OCI-LY7 (cell line): ENCODE measurements around the gene RASGRP1. TPM values are rescaled to one million over a fixed set of nuclear protein-coding genes. Genes with fewer than 3 reads are reported as not detected.

Experiments used
- BruUV-seq: library from RNA; stranded (reverse); fragments of 400-500 nt; replicated peaks from 2 replicates; lab custom pipeline; 2021; lab: Mats Ljungman, UMichigan
- CTCF ChIA-PET: fragments of 300-600 bp; sonication (Branson Sonifier 250); formaldehyde crosslinking; loops from one replicate; lab custom pipeline; 2022; ENCODE audit warnings: antibody characterized with exemption; ENCODE audit not compliant: unreplicated experiment; lab: Charles Lee
- POLR2A ChIA-PET: fragments of 300-600 bp; sonication (Branson Sonifier 250); formaldehyde crosslinking; loops from one replicate; lab custom pipeline; 2022; ENCODE audit warnings: antibody characterized with exemption; lab: Charles Lee
- DNase-seq: peaks from one replicate; pipeline ENCODE4 v3.0.0-alpha.2; 2015; ENCODE audit warnings: low spot score
- H2AFZ ChIP-seq: fragments of 200-600 bp; sonication (generic), shearing (Covaris generic); 2 replicates; pipeline ENCODE4 v1.6.1; 2014; ENCODE audit warnings: mild to moderate bottlenecking, antibody characterized with exemption, low read length, moderate library complexity
- H3K27ac ChIP-seq: fragments of 200-600 bp; sonication (generic); 2 replicates; pipeline ENCODE4 v1.5.1; 2014; ENCODE audit warnings: mixed run types, low read depth, mild to moderate bottlenecking, moderate library complexity, low read length, inconsistent platforms; ENCODE audit not compliant: poor library complexity, severe bottlenecking
- H3K36me3 ChIP-seq: fragments of 200-600 bp; sonication (generic); 2 replicates; pipeline ENCODE4 v1.6.1; 2014; ENCODE audit warnings: mild to moderate bottlenecking, antibody characterized with exemption, low read length, moderate library complexity, mixed read lengths; ENCODE audit not compliant: insufficient read depth
- H3K4me1 ChIP-seq: fragments of 200-600 bp; sonication (generic); 2 replicates; pipeline ENCODE4 v1.5.1; 2014; ENCODE audit warnings: mild to moderate bottlenecking, low read length; ENCODE audit not compliant: insufficient read depth, poor library complexity, severe bottlenecking
- H3K4me2 ChIP-seq: fragments of 200-600 bp; sonication (generic); 2 replicates; pipeline ENCODE4 v1.6.1; 2014; ENCODE audit warnings: mild to moderate bottlenecking, low read length
- H3K4me3 ChIP-seq: fragments of 200-600 bp; sonication (generic); 2 replicates; pipeline ENCODE4 v1.5.1; 2014; ENCODE audit warnings: mild to moderate bottlenecking, low read depth, low read length; ENCODE audit not compliant: poor library complexity, severe bottlenecking
- H3K79me2 ChIP-seq: fragments of 200-600 bp; sonication (generic); 2 replicates; pipeline ENCODE4 v1.6.1; 2016; ENCODE audit warnings: low read depth, mild to moderate bottlenecking, low read length, moderate library complexity, mixed read lengths; ENCODE audit not compliant: insufficient read depth
- H3K9me2 ChIP-seq: fragments of 200-600 bp; sonication (generic); 2 replicates; pipeline ENCODE4 v1.6.1; 2016; ENCODE audit warnings: mild to moderate bottlenecking, low read length, mixed read lengths; ENCODE audit not compliant: insufficient read depth
- H3K9me3 ChIP-seq: fragments of 200-600 bp; sonication (generic); 2 replicates; pipeline ENCODE4 v1.6.1; 2014; ENCODE audit warnings: mild to moderate bottlenecking, mixed run types, low read length, mixed read lengths
- H4K20me1 ChIP-seq: fragments of 200-600 bp; sonication (generic); 2 replicates; pipeline ENCODE4 v1.6.1; 2014; ENCODE audit warnings: mild to moderate bottlenecking, antibody characterized with exemption, low read length, moderate library complexity, mixed read lengths; ENCODE audit not compliant: insufficient read depth
- EZH2phosphoT487 ChIP-seq: fragments of 200-600 bp; sonication (generic); IDR thresholded peaks from 2 replicates; pipeline ENCODE4 v1.6.1; 2018; ENCODE audit warnings: low read depth, borderline replicate concordance, mild to moderate bottlenecking, mixed run types, antibody characterized with exemption, low read length, moderate library complexity, mixed read lengths
- intact Hi-C: fragments of 100-400 bp; cut with micrococcal nuclease; formaldehyde crosslinking; loops from one replicate; pipeline ENCODE4 v1.10.0; 2022; ENCODE audit not compliant: unreplicated experiment
- total RNA-seq, 2 experiments: library from RNA; depleted of rRNA in 1 of 2; stranded (reverse); fragments of >200 nt in 1 of 2; shearing (Covaris generic) in 1 of 2; gene quantifications; 2 replicates each; pipeline ENCODE4 v1.2.3, GENCODE V29; 2014 to 2022
- TF ChIP-seq, protein P1 (sequence below): fragments of 200-600 bp; sonication (generic); conservative IDR thresholded peaks from 2 replicates; pipeline ENCODE4 v1.5.1; 2014; ENCODE audit warnings: mild to moderate bottlenecking, antibody characterized with exemption, low read length, moderate library complexity, mixed read lengths

RASGRP1 gene
- total RNA-seq, 2 experiments from 2014 or later, result 6.1 to 17.2 TPM

DNA sequence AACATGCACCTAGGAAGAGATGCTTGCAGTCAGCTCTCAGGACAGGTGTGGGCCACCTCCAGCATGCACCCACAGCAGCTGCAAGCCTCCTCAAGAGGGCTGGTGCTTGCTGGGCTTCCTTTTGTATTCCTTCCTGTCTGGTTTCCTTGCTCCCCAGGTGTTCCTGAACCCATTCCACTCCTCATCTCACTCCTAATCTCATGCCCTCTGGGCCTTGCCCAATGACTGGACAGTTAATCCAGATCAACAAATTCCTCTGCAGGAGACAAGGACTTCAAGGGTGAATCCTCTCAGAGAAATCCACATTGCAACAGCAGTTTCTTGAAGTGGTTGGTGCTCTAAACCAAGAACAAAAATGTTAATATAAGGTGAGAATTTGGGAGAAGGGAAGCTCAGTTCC is 30.7 kb downstream of the RASGRP1 start:
- no peaks in the 10 kb centered on the region for H3K36me3 ChIP-seq
- TF ChIP-seq, protein P1, sequence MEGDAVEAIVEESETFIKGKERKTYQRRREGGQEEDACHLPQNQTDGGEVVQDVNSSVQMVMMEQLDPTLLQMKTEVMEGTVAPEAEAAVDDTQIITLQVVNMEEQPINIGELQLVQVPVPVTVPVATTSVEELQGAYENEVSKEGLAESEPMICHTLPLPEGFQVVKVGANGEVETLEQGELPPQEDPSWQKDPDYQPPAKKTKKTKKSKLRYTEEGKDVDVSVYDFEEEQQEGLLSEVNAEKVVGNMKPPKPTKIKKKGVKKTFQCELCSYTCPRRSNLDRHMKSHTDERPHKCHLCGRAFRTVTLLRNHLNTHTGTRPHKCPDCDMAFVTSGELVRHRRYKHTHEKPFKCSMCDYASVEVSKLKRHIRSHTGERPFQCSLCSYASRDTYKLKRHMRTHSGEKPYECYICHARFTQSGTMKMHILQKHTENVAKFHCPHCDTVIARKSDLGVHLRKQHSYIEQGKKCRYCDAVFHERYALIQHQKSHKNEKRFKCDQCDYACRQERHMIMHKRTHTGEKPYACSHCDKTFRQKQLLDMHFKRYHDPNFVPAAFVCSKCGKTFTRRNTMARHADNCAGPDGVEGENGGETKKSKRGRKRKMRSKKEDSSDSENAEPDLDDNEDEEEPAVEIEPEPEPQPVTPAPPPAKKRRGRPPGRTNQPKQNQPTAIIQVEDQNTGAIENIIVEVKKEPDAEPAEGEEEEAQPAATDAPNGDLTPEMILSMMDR, result no peak
- TF ChIP-seq EZH2phosphoT487, result no peak
- no peak overlapping the region for H3K27ac ChIP-seq
- no peaks in the 10 kb centered on the region for H3K9me3 ChIP-seq
- ChIA-PET CTCF (no interaction called here), POLR2A (interaction anchor here (0.6 to 1.4 kb wide), 2 partner anchors 29 to 816 kb away, joined by 3 read pairs; no protein-coding TSS in a partner anchor)
- H2AFZ ChIP-seq, result no peak overlapping the region
- DNase-seq, result no peak
- H3K9me2 ChIP-seq, result no peaks in the 10 kb centered on the region
- H3K4me3 ChIP-seq, result no peak overlapping the region
- intact Hi-C loops, result no loop called here
- H4K20me1 ChIP-seq, result no peaks in the 10 kb centered on the region
- H3K4me2 ChIP-seq, result no peak overlapping the region
- no TSS peak for BruUV-seq
- no peaks in the 10 kb centered on the region for H3K4me1 ChIP-seq
- H3K79me2 ChIP-seq, result no peaks in the 10 kb centered on the region

DNA sequence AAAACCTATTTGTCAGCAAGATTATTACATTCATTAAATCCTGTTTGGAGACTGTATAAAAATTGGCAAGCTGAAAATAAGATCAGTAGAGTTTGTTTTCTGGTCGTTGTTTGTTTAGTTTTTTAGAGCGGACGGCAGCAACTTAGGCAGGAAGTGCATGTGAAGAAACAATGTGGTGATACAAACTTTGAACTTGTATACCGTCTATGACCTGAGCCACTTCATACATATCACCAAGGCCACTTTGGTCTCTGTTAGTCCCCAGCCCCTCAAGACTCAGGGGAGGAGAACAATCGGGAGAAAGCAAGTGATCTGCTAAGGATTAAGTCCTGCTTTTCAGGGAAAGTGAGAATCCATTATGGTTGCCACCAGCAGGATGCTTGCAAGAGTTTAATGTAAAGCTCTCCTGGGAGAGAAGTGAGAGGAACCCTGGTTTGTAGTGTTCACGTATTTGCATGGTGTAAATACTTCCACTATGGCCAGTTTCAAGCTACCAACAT is 31.1 kb downstream of the RASGRP1 start:
- BruUV-seq, result no TSS peak
- Histone ChIP-seq H3K27ac (no peak overlapping the region), H3K4me2 (no peak overlapping the region), H3K4me1 (no peaks in the 10 kb centered on the region), H3K4me3 (no peak overlapping the region), H3K9me3 (no peaks in the 10 kb centered on the region), H3K79me2 (no peaks in the 10 kb centered on the region), H3K36me3 (no peaks in the 10 kb centered on the region), H3K9me2 (no peaks in the 10 kb centered on the region), H2AFZ (no peak overlapping the region), H4K20me1 (no peaks in the 10 kb centered on the region)
- intact Hi-C loops, result no loop called here
- no peak for TF ChIP-seq EZH2phosphoT487
- TF ChIP-seq, protein P1, result no peak
- CTCF ChIA-PET, result no interaction called here
- no peak for DNase-seq
- POLR2A ChIA-PET, result interaction anchor here (1.4 kb wide), 1 partner anchor 29 kb away, joined by 3 read pairs; no protein-coding TSS in a partner anchor

DNA sequence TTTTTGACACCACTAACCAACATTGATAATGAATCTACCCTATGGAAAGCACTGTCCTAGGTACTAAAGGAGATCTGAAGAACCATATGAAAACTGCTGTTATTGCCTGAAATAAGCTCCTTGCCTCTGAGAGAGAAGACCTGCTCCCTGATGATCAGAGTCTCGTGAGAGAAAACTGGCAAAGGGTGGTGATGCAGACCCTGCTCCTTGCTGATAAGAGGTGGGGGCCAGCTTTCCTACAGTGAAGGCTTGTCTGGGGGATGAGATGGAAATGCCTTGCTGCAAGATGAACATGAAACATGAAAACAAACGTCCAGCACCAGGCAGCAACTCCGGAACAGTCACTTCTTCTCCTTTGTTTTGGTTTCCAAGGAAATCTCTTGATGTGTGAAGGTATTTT is 31.9 kb downstream of the RASGRP1 start:
- H2AFZ ChIP-seq, result no peak overlapping the region
- no peaks in the 10 kb centered on the region for H3K36me3 ChIP-seq

More for the DNA sequence above, 31.9 kb downstream of the RASGRP1 start:
- H4K20me1 ChIP-seq, result no peaks in the 10 kb centered on the region
- no peaks in the 10 kb centered on the region for H3K4me1 ChIP-seq
- H3K9me2 ChIP-seq, result no peaks in the 10 kb centered on the region
- POLR2A ChIA-PET, result no interaction called here
- CTCF ChIA-PET, result no interaction called here
- H3K79me2 ChIP-seq, result no peaks in the 10 kb centered on the region
- no peak for DNase-seq
- no peak overlapping the region for H3K4me2 ChIP-seq
- no peak overlapping the region for H3K27ac ChIP-seq
- TF ChIP-seq, protein P1, result no peak
- TF ChIP-seq EZH2phosphoT487, result no peak
- no TSS peak for BruUV-seq
- no peaks in the 10 kb centered on the region for H3K9me3 ChIP-seq
- intact Hi-C loops, result no loop called here
- H3K4me3 ChIP-seq, result no peak overlapping the region
